ENCODE results near the gene SAMD13.

Gene SAMD13, protein sequence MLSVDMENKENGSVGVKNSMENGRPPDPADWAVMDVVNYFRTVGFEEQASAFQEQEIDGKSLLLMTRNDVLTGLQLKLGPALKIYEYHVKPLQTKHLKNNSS

GRCh38 chr1:84301004-84301784 lies at the start of gene SAMD13:
Gene SAMD13 (plus strand): TSS chr1:84301708. CDS start chr1:84303235, 1,527 bp downstream.
- TF ChIP-seq CTCF (IDR thresholded peaks at IDR 0.05; ENCODE audit: extremely low read depth, missing control alignments), result no peak
- peak; percentile 38 for DNase-seq (ENCODE audit: low spot score)

DNA sequence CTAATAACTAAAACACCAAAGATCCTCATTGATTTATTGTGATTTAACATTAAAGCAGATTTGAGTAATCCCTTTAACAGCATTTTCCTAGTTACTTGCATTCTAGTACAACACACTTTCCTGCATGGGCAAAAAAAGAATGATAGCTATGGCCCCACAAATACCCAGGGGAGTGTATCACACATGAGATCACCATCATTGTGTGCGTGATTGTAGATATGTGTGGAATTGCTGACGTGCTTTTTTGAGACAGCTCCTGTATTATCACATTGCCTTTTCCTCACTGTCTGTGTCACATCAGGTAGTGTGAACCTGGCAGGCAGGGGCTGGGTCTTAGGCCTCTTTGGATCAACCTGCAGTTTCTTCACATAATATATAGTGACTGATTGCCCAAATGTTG lies 48.5 kb upstream of the SAMD13 start:
- no peak for TF ChIP-seq CTCF (IDR thresholded peaks at IDR 0.05; ENCODE audit: extremely low read depth, missing control alignments)
- no peak for DNase-seq (ENCODE audit: low spot score)

DNA sequence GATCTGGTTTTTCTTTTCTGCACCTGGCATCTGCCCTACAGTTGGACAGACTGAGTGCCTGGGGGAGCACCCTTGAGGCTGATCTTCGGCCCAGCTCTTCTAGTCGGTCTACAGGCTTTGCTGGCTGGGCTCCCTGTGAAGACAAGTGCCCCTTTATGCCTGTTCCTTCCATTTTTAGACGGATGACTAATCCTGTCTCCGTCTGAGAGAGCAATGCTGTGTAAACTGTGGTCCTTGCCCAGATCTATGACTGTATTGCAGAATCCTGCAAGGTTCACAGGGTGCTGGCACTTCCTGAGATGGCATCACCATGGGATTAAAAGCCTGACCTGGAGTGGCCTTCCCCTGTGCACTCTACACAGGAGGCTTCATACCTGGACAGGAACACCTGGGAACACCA lies 47.6 kb upstream of the SAMD13 start:
- TF ChIP-seq CTCF (IDR thresholded peaks at IDR 0.05; ENCODE audit: extremely low read depth, missing control alignments), result no peak
- DNase-seq (ENCODE audit: low spot score), result no peak

DNA sequence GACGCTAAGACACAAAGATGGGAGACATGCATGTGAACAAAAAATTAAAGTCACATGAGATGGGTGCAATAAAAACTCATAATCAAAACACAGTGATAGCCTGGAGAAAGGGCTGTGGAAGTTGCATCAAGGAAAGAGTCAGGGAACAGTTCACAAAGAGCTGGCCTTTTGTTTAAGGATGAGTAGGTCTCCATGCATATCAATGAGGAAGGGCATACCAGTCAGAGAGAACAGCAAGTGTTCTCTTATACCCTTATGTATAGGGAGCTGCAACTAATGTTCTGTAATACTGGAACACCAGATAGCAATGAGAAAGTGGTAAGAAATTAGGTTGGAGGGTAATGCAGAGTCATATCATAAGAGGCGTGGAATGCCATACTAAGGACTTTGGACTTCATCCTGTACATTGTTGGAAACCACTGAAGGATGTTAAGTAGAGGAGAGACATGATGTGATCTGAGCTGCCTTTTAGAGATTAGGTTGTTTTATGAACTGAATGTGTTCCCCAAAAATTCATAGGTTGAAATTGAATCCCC lies 46.7 kb upstream of the SAMD13 start:
- TF ChIP-seq CTCF (IDR thresholded peaks at IDR 0.05; ENCODE audit: extremely low read depth, missing control alignments), result no peak
- DNase-seq (ENCODE audit: low spot score), result no peak

DNA sequence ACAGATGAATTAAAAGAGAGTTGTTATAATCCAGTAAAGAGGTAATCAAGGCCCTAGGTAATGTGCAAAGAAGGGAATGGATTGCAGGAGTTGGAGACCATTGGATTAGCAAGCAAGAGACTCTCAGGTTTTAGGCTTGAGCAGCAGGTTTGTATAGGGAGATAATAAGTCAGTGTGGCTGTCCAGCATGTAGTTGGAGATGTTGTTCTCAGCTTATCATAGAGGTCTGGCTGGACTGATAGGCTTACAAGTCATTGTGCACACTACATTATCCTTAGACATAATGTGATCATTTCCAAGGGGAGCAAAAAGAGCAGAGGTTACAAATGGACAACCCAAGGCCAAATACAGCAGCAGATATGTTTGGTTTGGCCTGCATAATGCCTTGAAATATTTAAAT lies 45.9 kb upstream of the SAMD13 start:
- TF ChIP-seq CTCF (IDR thresholded peaks at IDR 0.05; ENCODE audit: extremely low read depth, missing control alignments), result no peak
- DNase-seq (ENCODE audit: low spot score), result no peak

GRCh38 chr1:84257617-84258016 lies 43.9 kb upstream of the SAMD13 start:
- no peak for TF ChIP-seq CTCF (IDR thresholded peaks at IDR 0.05; ENCODE audit: extremely low read depth, missing control alignments)
- no peak for DNase-seq (ENCODE audit: low spot score)

GRCh38 chr1:84259376-84259775 lies 42.1 kb upstream of the SAMD13 start:
- no peak for DNase-seq (ENCODE audit: low spot score)
- no peak for TF ChIP-seq CTCF (IDR thresholded peaks at IDR 0.05; ENCODE audit: extremely low read depth, missing control alignments)
